Memory B cell (primary cell): ENCODE results near the gene TMEM88.

Source experiments
- ATAC-seq: fragments of 150-1000 bp; cut with Tn5 transposase; 2 replicates; pipeline ENCODE4 v1.10.0; 2021; ENCODE audit warnings: low read depth, mild to moderate bottlenecking, moderate library complexity
- DNase-seq, 2 donors: peaks; one replicate each; pipeline ENCODE4 v3.0.0; 2022; ENCODE audit warnings: low spot score in 2 of 2
- H3K27ac Mint-ChIP-seq: one replicate; pipeline ENCODE4 v1.8.0; 2022; ENCODE audit warnings: mild to moderate bottlenecking, moderate library complexity, mixed read lengths
- H3K27me3 Mint-ChIP-seq: one replicate; pipeline ENCODE4 v1.8.0; 2022; ENCODE audit warnings: mixed read lengths
- H3K36me3 Mint-ChIP-seq: one replicate; pipeline ENCODE4 v1.8.0; 2022; ENCODE audit warnings: mild to moderate bottlenecking, mixed read lengths
- H3K4me1 Mint-ChIP-seq: one replicate; pipeline ENCODE4 v1.8.0; 2022; ENCODE audit warnings: mixed read lengths
- H3K4me3 Mint-ChIP-seq: one replicate; pipeline ENCODE4 v1.8.0; 2022; ENCODE audit warnings: mild to moderate bottlenecking, moderate library complexity, mixed read lengths
- H3K9me3 Mint-ChIP-seq: one replicate; pipeline ENCODE4 v1.8.0; 2022; ENCODE audit warnings: mixed read lengths

The TMEM88 gene

GRCh38 chr17:7867881-7868329, 13.0 kb downstream of the TMEM88 start:
- Mint-ChIP-seq H3K27ac (no peak overlapping the region), H3K4me1 (peaks cover 9% of the 10 kb centered on the region), H3K27me3 (no peaks in the 10 kb centered on the region), H3K36me3 (peaks cover 6% of the 10 kb centered on the region), H3K4me3 (no peak overlapping the region), H3K9me3 (no peaks in the 10 kb centered on the region)
- ATAC-seq (no peak), DNase-seq (no peak)

GRCh38 chr17:7873051-7873450, 18.2 kb downstream of the TMEM88 start:
- Mint-ChIP-seq H3K27me3 (no peaks in the 10 kb centered on the region), H3K4me1 (peaks cover 5% of the 10 kb centered on the region), H3K36me3 (peaks cover 6% of the 10 kb centered on the region), H3K27ac (no peak overlapping the region), H3K4me3 (no peak overlapping the region), H3K9me3 (no peaks in the 10 kb centered on the region)
- no peak for DNase-seq
- no peak for ATAC-seq

- no peaks in the 10 kb centered on the region for H3K9me3 Mint-ChIP-seq
- H3K27me3 Mint-ChIP-seq = no peaks in the 10 kb centered on the region
- H3K27ac Mint-ChIP-seq = no peak overlapping the region
Observed at GRCh38 chr17:7875804-7876370, 21.0 kb downstream of the TMEM88 start.

GRCh38 chr17:7878234-7878633, 23.4 kb downstream of the TMEM88 start:
- H3K36me3 Mint-ChIP-seq = peaks cover 6% of the 10 kb centered on the region
- ATAC-seq (no peak), DNase-seq (no peak)
- no peak overlapping the region for H3K4me3 Mint-ChIP-seq
- H3K27me3 Mint-ChIP-seq = no peaks in the 10 kb centered on the region
- no peak overlapping the region for H3K27ac Mint-ChIP-seq
- H3K4me1 Mint-ChIP-seq = peaks cover 5% of the 10 kb centered on the region
- no peaks in the 10 kb centered on the region for H3K9me3 Mint-ChIP-seq

More at GRCh38 chr17:7875804-7876370, 21.0 kb downstream of the TMEM88 start:
- peaks cover 5% of the 10 kb centered on the region for H3K4me1 Mint-ChIP-seq
- H3K4me3 Mint-ChIP-seq = no peak overlapping the region
- H3K36me3 Mint-ChIP-seq = peaks cover 6% of the 10 kb centered on the region
- no peak for DNase-seq
- ATAC-seq = no peak

GRCh38 chr17:7880076-7880868, 25.4 kb downstream of the TMEM88 start:
- no peak for DNase-seq
- H3K36me3 Mint-ChIP-seq = no peaks in the 10 kb centered on the region
- H3K27ac Mint-ChIP-seq = no peak overlapping the region
- no peaks in the 10 kb centered on the region for H3K27me3 Mint-ChIP-seq
- no peak overlapping the region for H3K4me3 Mint-ChIP-seq
- ATAC-seq = no peak
- H3K9me3 Mint-ChIP-seq = no peaks in the 10 kb centered on the region
- H3K4me1 Mint-ChIP-seq = peaks cover 5% of the 10 kb centered on the region

GRCh38 chr17:7881276-7882054, 26.6 kb downstream of the TMEM88 start:
- Mint-ChIP-seq H3K27me3 (no peaks in the 10 kb centered on the region), H3K27ac (no peak overlapping the region), H3K9me3 (no peaks in the 10 kb centered on the region), H3K36me3 (no peaks in the 10 kb centered on the region), H3K4me1 (peaks cover 7% of the 10 kb centered on the region), H3K4me3 (no peak overlapping the region)
- ATAC-seq (no peak), DNase-seq (no peak)

- no peak for ATAC-seq
- peaks cover 9% of the 10 kb centered on the region for H3K4me1 Mint-ChIP-seq
- H3K27me3 Mint-ChIP-seq = no peaks in the 10 kb centered on the region
- H3K36me3 Mint-ChIP-seq = no peaks in the 10 kb centered on the region
- H3K27ac Mint-ChIP-seq = no peak overlapping the region
- no peak overlapping the region for H3K4me3 Mint-ChIP-seq
- no peak for DNase-seq
- H3K9me3 Mint-ChIP-seq = no peaks in the 10 kb centered on the region
Observed at GRCh38 chr17:7882068-7882467, 27.2 kb downstream of the TMEM88 start.

GRCh38 chr17:7882629-7883028, 27.8 kb downstream of the TMEM88 start:
- H3K9me3 Mint-ChIP-seq = no peaks in the 10 kb centered on the region

GRCh38 chr17:7883781-7884386, 29.0 kb downstream of the TMEM88 start:
- no peaks in the 10 kb centered on the region for H3K27me3 Mint-ChIP-seq
- peaks cover 9% of the 10 kb centered on the region for H3K4me1 Mint-ChIP-seq
- ATAC-seq (peak; percentile 25), DNase-seq (peak in 1 of 2 donors; percentile 34)
- peak overlapping the region; percentile 57 for H3K4me3 Mint-ChIP-seq
- H3K36me3 Mint-ChIP-seq = no peaks in the 10 kb centered on the region
- no peak overlapping the region for H3K27ac Mint-ChIP-seq
- no peaks in the 10 kb centered on the region for H3K9me3 Mint-ChIP-seq

More at GRCh38 chr17:7882629-7883028, 27.8 kb downstream of the TMEM88 start:
- Mint-ChIP-seq H3K4me3 (no peak overlapping the region), H3K4me1 (peaks cover 9% of the 10 kb centered on the region), H3K27me3 (no peaks in the 10 kb centered on the region), H3K27ac (no peak overlapping the region), H3K36me3 (no peaks in the 10 kb centered on the region)
- no peak for DNase-seq
- no peak for ATAC-seq

- H3K9me3 Mint-ChIP-seq = no peaks in the 10 kb centered on the region
- H3K27me3 Mint-ChIP-seq = no peaks in the 10 kb centered on the region
- ATAC-seq = peak; percentile 8
- H3K36me3 Mint-ChIP-seq = no peaks in the 10 kb centered on the region
- peak; percentile 11 to 47 for DNase-seq
- peaks cover 9% of the 10 kb centered on the region for H3K4me1 Mint-ChIP-seq
- no peak overlapping the region for H3K27ac Mint-ChIP-seq
- peak overlapping the region; percentile 83 for H3K4me3 Mint-ChIP-seq
Observed at GRCh38 chr17:7884581-7885366, 29.9 kb downstream of the TMEM88 start.

- Mint-ChIP-seq H3K27me3 (no peaks in the 10 kb centered on the region), H3K4me3 (peak overlapping the region; percentile 60), H3K27ac (no peak overlapping the region), H3K9me3 (no peaks in the 10 kb centered on the region), H3K36me3 (peaks cover 2% of the 10 kb centered on the region), H3K4me1 (peaks cover 9% of the 10 kb centered on the region)
- ATAC-seq (peak; percentile 30), DNase-seq (peak in 1 of 2 donors; percentile 21)
Observed at GRCh38 chr17:7885367-7886226, 30.7 kb downstream of the TMEM88 start.

GRCh38 chr17:7886227-7887037, 31.6 kb downstream of the TMEM88 start:
- Mint-ChIP-seq H3K4me3 (no peak overlapping the region), H3K9me3 (no peaks in the 10 kb centered on the region), H3K4me1 (peaks cover 9% of the 10 kb centered on the region), H3K27me3 (no peaks in the 10 kb centered on the region), H3K27ac (no peak overlapping the region), H3K36me3 (peaks cover 2% of the 10 kb centered on the region)
- DNase-seq = peak; percentile 14 to 44
- no peak for ATAC-seq
